Measurements from ENCODE around the gene CRYAA. TPM values are rescaled to one million over a fixed set of nuclear protein-coding genes. Genes with fewer than 3 reads are reported as not detected.
"Not testable (repeated sequence)": the region's sequence is repeated elsewhere in the genome, so short reads cannot be mapped to it uniquely, and the experiment has no call there.

CRYAA gene
- total RNA-seq, 1 donor from 2014 or later: not detected

DNA sequence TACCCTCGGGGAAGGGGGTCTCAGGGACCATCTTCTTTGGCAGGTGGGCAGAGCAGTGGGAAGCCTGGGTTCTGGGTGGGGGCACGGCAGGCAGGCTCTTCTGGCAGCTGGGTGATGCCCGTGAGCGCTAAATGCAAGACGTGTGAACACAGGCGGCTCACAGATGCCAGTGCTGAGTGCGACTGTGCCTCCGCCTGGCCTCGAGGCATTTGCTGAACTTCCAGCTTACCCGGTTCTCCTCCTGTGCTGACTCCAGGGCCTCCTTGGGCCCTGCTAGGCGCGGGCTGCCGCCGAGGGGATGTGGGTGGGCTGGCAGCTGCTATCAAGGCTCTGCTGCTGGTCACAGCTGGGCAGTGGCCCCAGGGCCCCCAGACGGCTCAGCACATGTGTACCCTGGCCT, 12.2 kb downstream of the CRYAA start:
- H3K9me3 Mint-ChIP-seq (ENCODE audit: unreplicated experiment); H3K27ac Mint-ChIP-seq (ENCODE audit: unreplicated experiment); H3K27me3 Mint-ChIP-seq (ENCODE audit: unreplicated experiment); H3K4me3 Mint-ChIP-seq (ENCODE audit: unreplicated experiment); DNase-seq (ENCODE audit: extremely low spot score, unreplicated experiment); H3K4me1 Mint-ChIP-seq (ENCODE audit: unreplicated experiment); H3K36me3 Mint-ChIP-seq (ENCODE audit: unreplicated experiment): not testable (repeated sequence)

DNA sequence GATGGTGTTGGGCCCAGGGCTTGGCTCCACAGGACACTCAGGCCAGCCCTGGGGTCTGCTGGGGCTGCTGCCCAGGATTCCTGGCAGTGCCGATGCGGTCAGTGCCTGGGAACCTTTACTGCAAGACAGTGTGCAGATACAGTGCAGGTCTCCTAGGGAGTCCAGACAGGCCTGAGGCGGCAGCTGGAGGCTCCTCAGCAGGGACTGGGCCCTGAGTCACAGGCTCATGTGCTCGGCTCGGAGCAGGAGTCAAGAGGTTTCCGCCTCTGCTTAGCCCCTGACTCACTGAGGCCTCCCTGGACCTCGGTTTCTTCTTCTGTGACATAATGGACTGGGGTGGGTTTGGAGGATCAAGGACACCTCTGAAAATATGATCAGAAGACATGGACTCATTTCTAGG, 18.5 kb downstream of the CRYAA start:
- H3K27ac Mint-ChIP-seq (ENCODE audit: unreplicated experiment); DNase-seq (ENCODE audit: extremely low spot score, unreplicated experiment); H3K4me1 Mint-ChIP-seq (ENCODE audit: unreplicated experiment); H3K9me3 Mint-ChIP-seq (ENCODE audit: unreplicated experiment); H3K36me3 Mint-ChIP-seq (ENCODE audit: unreplicated experiment); H3K4me3 Mint-ChIP-seq (ENCODE audit: unreplicated experiment): not testable (repeated sequence)
- H3K27me3 Mint-ChIP-seq (ENCODE audit: unreplicated experiment): peaks cover 20% of the 10 kb centered on the region

DNA sequence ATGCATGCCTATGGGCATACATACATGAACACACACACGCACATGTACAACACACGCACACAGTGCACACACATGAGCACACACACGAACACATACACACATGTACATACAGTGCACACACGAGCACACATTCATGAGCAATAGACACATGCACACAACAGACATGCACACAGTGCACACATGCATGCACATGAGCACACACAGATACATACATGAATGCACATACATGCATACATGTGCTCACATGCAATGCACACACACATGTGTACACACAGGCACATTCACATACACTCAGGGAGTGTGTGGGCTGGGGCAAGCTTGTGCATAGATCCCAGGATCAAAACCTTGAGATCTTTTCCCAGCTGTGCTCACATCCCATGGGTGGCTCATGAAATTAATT, 18.9 kb downstream of the CRYAA start:
- H3K27me3 Mint-ChIP-seq (ENCODE audit: unreplicated experiment): peaks cover 25% of the 10 kb centered on the region
- H3K4me1 Mint-ChIP-seq (ENCODE audit: unreplicated experiment): peaks cover 5% of the 10 kb centered on the region
- no peaks in the 10 kb centered on the region for H3K9me3 Mint-ChIP-seq (ENCODE audit: unreplicated experiment)
- no peak overlapping the region for H3K27ac Mint-ChIP-seq (ENCODE audit: unreplicated experiment)
- TF ChIP-seq, protein P1, sequence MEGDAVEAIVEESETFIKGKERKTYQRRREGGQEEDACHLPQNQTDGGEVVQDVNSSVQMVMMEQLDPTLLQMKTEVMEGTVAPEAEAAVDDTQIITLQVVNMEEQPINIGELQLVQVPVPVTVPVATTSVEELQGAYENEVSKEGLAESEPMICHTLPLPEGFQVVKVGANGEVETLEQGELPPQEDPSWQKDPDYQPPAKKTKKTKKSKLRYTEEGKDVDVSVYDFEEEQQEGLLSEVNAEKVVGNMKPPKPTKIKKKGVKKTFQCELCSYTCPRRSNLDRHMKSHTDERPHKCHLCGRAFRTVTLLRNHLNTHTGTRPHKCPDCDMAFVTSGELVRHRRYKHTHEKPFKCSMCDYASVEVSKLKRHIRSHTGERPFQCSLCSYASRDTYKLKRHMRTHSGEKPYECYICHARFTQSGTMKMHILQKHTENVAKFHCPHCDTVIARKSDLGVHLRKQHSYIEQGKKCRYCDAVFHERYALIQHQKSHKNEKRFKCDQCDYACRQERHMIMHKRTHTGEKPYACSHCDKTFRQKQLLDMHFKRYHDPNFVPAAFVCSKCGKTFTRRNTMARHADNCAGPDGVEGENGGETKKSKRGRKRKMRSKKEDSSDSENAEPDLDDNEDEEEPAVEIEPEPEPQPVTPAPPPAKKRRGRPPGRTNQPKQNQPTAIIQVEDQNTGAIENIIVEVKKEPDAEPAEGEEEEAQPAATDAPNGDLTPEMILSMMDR (IDR thresholded peaks at IDR 0.05): no peak
- no peak overlapping the region for H3K4me3 Mint-ChIP-seq (ENCODE audit: unreplicated experiment)
- DNase-seq (ENCODE audit: extremely low spot score, unreplicated experiment): no peak
- no peaks in the 10 kb centered on the region for H3K36me3 Mint-ChIP-seq (ENCODE audit: unreplicated experiment)

DNA sequence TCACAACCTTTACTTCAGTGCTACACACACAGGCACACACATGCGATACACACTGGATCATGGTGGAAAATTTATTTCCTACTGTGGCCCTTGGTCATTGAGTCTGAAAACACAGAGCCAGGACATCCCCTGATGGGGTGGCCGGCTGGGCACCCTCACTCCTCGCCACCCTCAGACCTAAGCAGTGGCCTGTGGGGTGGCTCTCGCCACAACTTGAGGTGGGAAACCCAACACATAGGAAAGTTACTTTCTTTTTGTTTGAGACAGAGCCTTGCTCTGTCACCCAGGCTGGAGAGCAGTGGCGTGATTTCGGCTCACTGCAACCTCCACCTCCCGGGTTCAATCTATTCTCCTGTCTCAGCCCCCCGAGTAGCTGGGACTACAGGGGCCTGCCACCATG, 19.4 kb downstream of the CRYAA start:
- TF ChIP-seq, protein P1 (IDR thresholded peaks at IDR 0.05): no peak
- Mint-ChIP-seq H3K9me3 (ENCODE audit: unreplicated experiment) (no peaks in the 10 kb centered on the region), H3K36me3 (ENCODE audit: unreplicated experiment) (no peaks in the 10 kb centered on the region), H3K27ac (ENCODE audit: unreplicated experiment) (no peak overlapping the region), H3K27me3 (ENCODE audit: unreplicated experiment) (peaks cover 26% of the 10 kb centered on the region), H3K4me3 (ENCODE audit: unreplicated experiment) (no peak overlapping the region), H3K4me1 (ENCODE audit: unreplicated experiment) (peaks cover 5% of the 10 kb centered on the region)
- DNase-seq (ENCODE audit: extremely low spot score, unreplicated experiment): no peak

DNA sequence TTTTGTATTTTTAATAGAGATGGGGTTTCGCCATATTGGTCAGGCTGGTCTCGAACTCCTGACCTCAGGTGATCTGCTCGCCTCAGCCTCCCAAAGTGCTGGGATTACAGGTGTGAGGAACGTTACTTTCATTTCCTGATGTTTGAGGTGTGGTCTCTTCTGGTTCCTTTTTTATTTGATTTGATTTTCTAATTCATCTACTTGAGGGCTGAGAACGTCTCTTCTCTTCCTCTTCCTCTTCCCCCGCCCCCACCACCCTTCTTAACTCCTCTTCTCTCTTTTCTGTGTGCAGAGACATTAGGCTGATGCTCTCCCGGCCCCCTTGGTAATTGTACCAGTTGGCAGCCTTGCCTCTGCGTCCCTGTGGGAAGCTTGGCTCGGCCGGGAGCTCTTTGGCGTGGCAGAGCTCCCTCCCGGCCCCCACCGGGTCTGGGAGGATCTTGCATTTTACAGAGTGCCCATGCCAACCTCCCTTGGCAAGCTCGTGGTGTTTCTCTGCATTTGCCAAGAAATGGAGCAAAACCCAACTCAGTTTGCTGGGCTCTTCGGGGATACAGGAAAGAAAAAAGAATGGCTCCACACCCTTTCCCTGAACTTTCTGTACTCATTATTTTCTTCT, 19.9 kb downstream of the CRYAA start:
- H3K27ac Mint-ChIP-seq (ENCODE audit: unreplicated experiment): no peak overlapping the region
- peaks cover 5% of the 10 kb centered on the region for H3K4me1 Mint-ChIP-seq (ENCODE audit: unreplicated experiment)
- TF ChIP-seq, protein P1 (IDR thresholded peaks at IDR 0.05): no peak
- H3K36me3 Mint-ChIP-seq (ENCODE audit: unreplicated experiment): no peaks in the 10 kb centered on the region
- no peak for DNase-seq (ENCODE audit: extremely low spot score, unreplicated experiment)
- H3K4me3 Mint-ChIP-seq (ENCODE audit: unreplicated experiment): no peak overlapping the region
- no peaks in the 10 kb centered on the region for H3K9me3 Mint-ChIP-seq (ENCODE audit: unreplicated experiment)
- H3K27me3 Mint-ChIP-seq (ENCODE audit: unreplicated experiment): peaks cover 26% of the 10 kb centered on the region

DNA sequence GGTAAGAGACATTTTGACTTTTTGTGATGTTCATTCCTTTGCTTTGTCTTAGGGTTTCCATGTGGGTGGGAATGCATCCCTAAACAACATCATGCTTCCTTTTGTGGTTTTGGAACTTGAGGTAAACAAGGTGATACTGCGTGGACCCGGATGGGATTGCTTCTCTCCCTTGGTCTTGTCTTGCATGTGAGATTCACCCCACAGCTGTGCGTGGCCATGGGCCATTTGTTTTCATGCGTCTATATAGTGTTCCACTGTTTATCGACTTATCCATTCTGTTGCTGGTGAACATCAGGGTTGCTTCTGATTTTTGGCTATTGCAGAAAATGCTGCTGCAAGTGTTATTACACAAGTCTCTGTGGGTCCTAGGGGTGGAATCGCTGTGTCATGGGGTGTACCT, 21.1 kb downstream of the CRYAA start:
- Mint-ChIP-seq H3K4me1 (ENCODE audit: unreplicated experiment) (peaks cover 14% of the 10 kb centered on the region), H3K4me3 (ENCODE audit: unreplicated experiment) (no peak overlapping the region), H3K36me3 (ENCODE audit: unreplicated experiment) (no peaks in the 10 kb centered on the region), H3K9me3 (ENCODE audit: unreplicated experiment) (no peaks in the 10 kb centered on the region), H3K27me3 (ENCODE audit: unreplicated experiment) (peaks cover 26% of the 10 kb centered on the region), H3K27ac (ENCODE audit: unreplicated experiment) (no peak overlapping the region)
- DNase-seq (ENCODE audit: extremely low spot score, unreplicated experiment): no peak
- TF ChIP-seq, protein P1 (IDR thresholded peaks at IDR 0.05): no peak

Measured in osteocyte (in vitro differentiated cells).